Right lobe of liver (tissue), 6 donors: ENCODE data around the gene FGF8. TPM values are rescaled to one million over a fixed set of nuclear protein-coding genes. Genes with fewer than 3 reads are reported as not detected.

Source experiments
- ATAC-seq, 4 donors: fragments of 200-7000 bp; cut with Tn5 transposase; one replicate each; pipeline ENCODE4 v1.9.1; 2020; ENCODE audit warnings: mild to moderate bottlenecking in 4 of 4, moderate library complexity in 4 of 4
- DNase-seq, 3 donors: peaks; one replicate each; pipeline ENCODE4 v3.0.0-alpha.2; 2020
- H3K27ac ChIP-seq, 3 donors: fragments of 200-600 bp; one replicate each; pipeline ENCODE4 v1.8.0; 2022
- H3K27me3 ChIP-seq, 2 donors: fragments of 200-600 bp; one replicate each; pipeline ENCODE4 v1.8.0; 2022
- H3K36me3 ChIP-seq, 4 donors: fragments of 200-600 bp; sonication (generic) in 1 of 4; one replicate each; pipeline versions ENCODE4 v1.5.1 to v1.8.0; 2017 to 2022; ENCODE audit warnings: control low read depth in 1 of 4
- H3K4me1 ChIP-seq, 4 donors: fragments of 200-600 bp; sonication (generic) in 1 of 4; one replicate each; pipeline versions ENCODE4 v1.5.1 to v1.8.0; 2017 to 2022; ENCODE audit warnings: control low read depth in 1 of 4
- H3K4me3 ChIP-seq, 3 donors: fragments of 200-600 bp; one replicate each; pipeline ENCODE4 v1.8.0; 2022
- H3K9me3 ChIP-seq, 4 donors: fragments of 200-600 bp; sonication (generic) in 1 of 4; one replicate each; pipeline versions ENCODE4 v1.5.1 to v1.8.0; 2017 to 2022; ENCODE audit warnings: control low read depth in 1 of 4
- POLR2A ChIP-seq: fragments of 450-650 bp; IDR thresholded peaks from one replicate; pipeline ENCODE4 v1.6.1; 2017; ENCODE audit warnings: antibody characterized with exemption, mild to moderate bottlenecking
- WGBS: methylation state at CpG from one replicate; pipeline ENCODE4 v1.1.6; 2018; ENCODE audit warnings: low coverage, low lambda C conversion rate; ENCODE audit not compliant: insufficient coverage; ENCODE audit errors: missing lambda C conversion rate; 5-methylcytosine and 5-hydroxymethylcytosine counted together
- intact Hi-C, 2 donors: fragments of 100-400 bp; cut with DNase I; formaldehyde crosslinking; loops; one replicate each; pipeline versions ENCODE4 v1.11.2 to v1.14.1; 2022
- total RNA-seq, 6 experiments: library from RNA; depleted of rRNA in 2 of 6; stranded (reverse); fragments of >200 nt in 2 of 6; fragmentation: NEBNext Ultra II Directional in 3 of 6; extraction: Animal tissue kit (Norgen Biotek cat#: 25700) in 3 of 6; gene quantifications; one replicate each; pipeline versions ENCODE4 v1.1.0 to v1.2.4, GENCODE V29; 2016 to 2023
- TF ChIP-seq, protein P1 (sequence below), 4 donors: fragments of 200-600 bp in 3 of 4; fragments of 450-650 bp in 1 of 4; IDR thresholded peaks; one replicate each; pipeline versions ENCODE4 v1.5.1 to v1.8.0; 2016 to 2022; ENCODE audit warnings: antibody characterized with exemption in 4 of 4, mild to moderate bottlenecking in 2 of 4
- donor health status: DM: no; HTN: yes; CAD: no.
- donor health status: DM: no; HTN: no; CAD: no.
- donor health status: DM: no; HTN: no; CAD: no.
- donor health status: DM: no; HTN: yes; CAD: no.
- donor health status: DM: no; HTN: yes; CAD: no.

Gene FGF8
- total RNA-seq, 6 experiments from 2014 or later = not detected

DNA sequence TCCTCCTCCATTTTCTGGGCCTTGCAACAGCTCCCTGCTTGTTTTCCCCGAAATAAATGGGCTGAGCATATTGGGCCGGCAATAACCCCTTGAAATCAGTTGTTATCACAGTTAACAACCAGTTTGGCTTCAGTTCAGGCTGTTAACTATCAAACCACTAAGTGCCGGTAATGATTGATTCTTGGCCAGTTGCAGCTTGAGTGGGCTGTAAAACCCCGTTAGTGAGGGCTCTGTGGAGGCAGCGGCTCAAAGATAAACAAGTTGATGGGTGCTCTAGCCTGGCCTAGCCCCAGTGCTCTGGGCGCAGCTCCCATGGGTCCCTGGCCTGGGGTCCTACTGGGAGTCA is 8.3 kb downstream of the FGF8 start:
- Histone ChIP-seq H3K4me1 (no peaks in the 10 kb centered on the region), H3K36me3 (no peaks in the 10 kb centered on the region), H3K27ac (no peak overlapping the region), H3K9me3 (no peaks in the 10 kb centered on the region), H3K4me3 (no peak overlapping the region), H3K27me3 (no peaks in the 10 kb centered on the region)
- intact Hi-C loops = no loop called here
- no peak for DNase-seq
- 33% methylated on average over 1 of the region's 6 CpGs for WGBS
- no peak for ATAC-seq
- TF ChIP-seq POLR2A = no peak
- TF ChIP-seq, protein P1, sequence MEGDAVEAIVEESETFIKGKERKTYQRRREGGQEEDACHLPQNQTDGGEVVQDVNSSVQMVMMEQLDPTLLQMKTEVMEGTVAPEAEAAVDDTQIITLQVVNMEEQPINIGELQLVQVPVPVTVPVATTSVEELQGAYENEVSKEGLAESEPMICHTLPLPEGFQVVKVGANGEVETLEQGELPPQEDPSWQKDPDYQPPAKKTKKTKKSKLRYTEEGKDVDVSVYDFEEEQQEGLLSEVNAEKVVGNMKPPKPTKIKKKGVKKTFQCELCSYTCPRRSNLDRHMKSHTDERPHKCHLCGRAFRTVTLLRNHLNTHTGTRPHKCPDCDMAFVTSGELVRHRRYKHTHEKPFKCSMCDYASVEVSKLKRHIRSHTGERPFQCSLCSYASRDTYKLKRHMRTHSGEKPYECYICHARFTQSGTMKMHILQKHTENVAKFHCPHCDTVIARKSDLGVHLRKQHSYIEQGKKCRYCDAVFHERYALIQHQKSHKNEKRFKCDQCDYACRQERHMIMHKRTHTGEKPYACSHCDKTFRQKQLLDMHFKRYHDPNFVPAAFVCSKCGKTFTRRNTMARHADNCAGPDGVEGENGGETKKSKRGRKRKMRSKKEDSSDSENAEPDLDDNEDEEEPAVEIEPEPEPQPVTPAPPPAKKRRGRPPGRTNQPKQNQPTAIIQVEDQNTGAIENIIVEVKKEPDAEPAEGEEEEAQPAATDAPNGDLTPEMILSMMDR (IDR thresholded peaks at IDR 0.05) = no peak

DNA sequence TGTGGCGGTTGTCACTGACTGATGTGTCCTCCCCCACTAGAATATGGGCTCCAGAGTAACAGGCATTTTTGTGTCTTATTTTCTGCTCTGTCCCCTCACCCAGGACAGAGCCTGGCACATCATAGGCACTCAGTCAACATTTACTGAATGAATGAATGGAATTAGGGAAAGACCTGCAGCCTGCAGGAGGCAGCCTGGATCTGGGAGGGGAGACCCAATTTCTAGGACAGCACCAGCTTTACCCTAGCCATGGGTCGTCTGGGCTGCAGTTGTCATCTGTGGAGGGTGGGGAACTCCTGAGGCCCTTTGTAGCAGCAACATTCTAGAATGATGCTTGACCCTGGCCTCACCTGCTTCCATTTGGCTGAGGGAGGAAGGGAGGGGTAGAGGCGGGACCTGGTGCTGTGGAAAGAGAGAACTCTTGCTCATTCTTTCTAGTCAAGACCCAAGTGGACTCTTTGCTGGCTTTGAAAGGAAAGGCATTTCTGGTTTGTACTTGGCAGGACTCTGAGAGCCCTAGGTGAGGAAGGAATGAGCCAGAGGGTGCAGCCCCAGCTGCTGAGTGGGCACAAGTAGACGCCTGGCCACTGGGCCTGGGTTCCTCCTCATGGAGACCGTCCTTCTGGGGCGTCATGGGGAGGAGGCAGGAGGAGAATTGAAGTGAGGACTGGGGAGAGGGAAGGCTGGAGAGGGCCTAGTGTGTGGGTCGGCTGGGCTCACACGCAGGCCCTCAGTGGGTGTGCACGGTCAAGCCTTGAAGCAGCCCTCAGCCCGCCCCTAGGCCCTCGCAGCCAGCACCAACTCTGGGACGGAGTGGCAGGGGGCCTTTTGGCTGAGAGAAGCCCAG is 8.9 kb downstream of the FGF8 start:
- no CpG with 5 or more reads among the region's 12 CpGs for WGBS
- H3K4me3 ChIP-seq = no peak overlapping the region
- H3K27me3 ChIP-seq = no peaks in the 10 kb centered on the region
- ATAC-seq (no peak), DNase-seq (no peak)
- intact Hi-C loops = no loop called here
- H3K4me1 ChIP-seq = no peaks in the 10 kb centered on the region
- TF ChIP-seq, protein P1 (IDR thresholded peaks at IDR 0.05) = no peak
- no peak for TF ChIP-seq POLR2A
- H3K9me3 ChIP-seq = no peaks in the 10 kb centered on the region
- H3K27ac ChIP-seq = no peak overlapping the region
- no peaks in the 10 kb centered on the region for H3K36me3 ChIP-seq

DNA sequence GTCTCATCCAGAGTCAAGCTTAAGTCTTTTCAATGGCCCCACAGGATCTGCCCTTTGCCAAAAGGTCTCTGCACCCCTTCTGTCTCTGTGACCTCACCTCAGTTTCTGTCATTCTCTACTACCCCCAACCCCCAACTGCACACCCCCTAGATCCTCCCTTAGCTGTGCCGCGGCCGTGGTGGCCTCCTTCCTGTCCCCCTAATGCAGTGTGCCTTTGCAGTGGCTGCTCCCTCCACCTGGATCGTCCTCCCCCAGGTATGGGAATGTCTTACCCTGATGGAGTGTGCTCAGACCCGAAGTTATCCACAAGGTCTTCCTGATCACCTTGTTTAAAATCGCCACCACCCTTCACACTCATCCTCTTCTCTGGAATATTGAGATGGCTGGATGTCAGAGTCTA is 9.6 kb downstream of the FGF8 start:
- H3K27me3 ChIP-seq = no peaks in the 10 kb centered on the region
- H3K9me3 ChIP-seq = no peaks in the 10 kb centered on the region
- intact Hi-C loops = no loop called here
- ATAC-seq = no peak
- no peaks in the 10 kb centered on the region for H3K4me1 ChIP-seq
- no peak overlapping the region for H3K27ac ChIP-seq
- TF ChIP-seq, protein P1 (IDR thresholded peaks at IDR 0.05) = no peak
- no peak for TF ChIP-seq POLR2A
- 56% methylated on average over 5 of the region's 6 CpGs for WGBS
- H3K36me3 ChIP-seq = no peaks in the 10 kb centered on the region
- H3K4me3 ChIP-seq = no peak overlapping the region
- no peak for DNase-seq

DNA sequence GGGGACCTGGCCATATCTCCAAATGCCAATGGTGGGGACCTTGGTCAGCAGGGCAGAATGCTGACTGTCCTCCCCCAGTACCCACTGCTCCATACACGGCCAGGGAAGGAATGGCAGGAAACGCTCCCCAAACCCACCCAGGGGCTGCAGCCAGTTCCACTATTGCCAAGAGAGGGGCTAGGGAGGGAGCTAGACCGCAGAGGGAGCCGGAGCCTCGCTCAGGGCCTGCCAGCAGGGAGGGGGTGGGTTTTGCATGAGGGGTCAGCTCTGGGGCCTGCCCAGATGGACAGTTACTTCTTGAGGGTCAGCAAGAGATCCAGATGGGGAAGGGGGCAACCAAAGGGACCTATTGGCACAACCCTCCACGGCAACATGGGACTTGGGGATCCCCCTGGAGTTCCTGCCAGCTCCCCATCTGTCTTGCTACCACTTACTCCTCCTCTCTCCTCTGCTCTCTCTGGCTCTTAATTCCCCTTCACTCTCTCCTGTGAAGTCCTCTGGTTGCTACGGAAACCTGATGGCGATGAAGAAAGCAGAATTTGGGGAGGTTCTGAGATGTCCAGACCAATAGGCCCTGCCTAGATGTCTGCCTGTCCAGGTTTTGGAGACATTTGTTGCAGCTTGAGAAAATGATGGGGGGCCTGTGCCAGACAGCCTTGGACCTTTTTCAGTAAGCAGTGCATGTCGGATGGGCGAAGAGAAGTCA is 12.6 kb downstream of the FGF8 start:
- H3K9me3 ChIP-seq = no peaks in the 10 kb centered on the region
- H3K27me3 ChIP-seq = no peaks in the 10 kb centered on the region
- H3K4me1 ChIP-seq = no peaks in the 10 kb centered on the region
- no peaks in the 10 kb centered on the region for H3K36me3 ChIP-seq
- 100% methylated on average over 2 of the region's 10 CpGs for WGBS
- DNase-seq (no peak), ATAC-seq (no peak)
- no peak overlapping the region for H3K4me3 ChIP-seq
- TF ChIP-seq, protein P1 (IDR thresholded peaks at IDR 0.05) = no peak
- no peak for TF ChIP-seq POLR2A
- H3K27ac ChIP-seq = no peak overlapping the region
- intact Hi-C loops = no loop called here
